Large intestine (tissue), 3 donors: ENCODE data around the gene FOXK1. TPM values are rescaled to one million over a fixed set of nuclear protein-coding genes. Genes with fewer than 3 reads are reported as not detected.
A peak's percentile ranks its signal among the peaks of the same experiment; 100 is the strongest.

ENCODE experiments used
- DNase-seq, 2 donors: peaks; one replicate each; pipeline versions ENCODE4 v3.0.0 to v3.0.0-alpha.2; 2013
- H3K27ac ChIP-seq: one replicate; pipeline ENCODE4 v1.5.1; 2013; ENCODE audit warnings: low read length
- H3K27me3 ChIP-seq: 2 replicates; pipeline ENCODE4 v1.6.1; 2013; ENCODE audit warnings: low read length; ENCODE audit not compliant: control insufficient read depth, insufficient read depth
- H3K36me3 ChIP-seq: 2 replicates; pipeline ENCODE4 v1.6.1; 2013; ENCODE audit warnings: low read length; ENCODE audit not compliant: control insufficient read depth, insufficient read depth
- H3K4me1 ChIP-seq: one replicate; pipeline ENCODE4 v1.6.1; 2013; ENCODE audit warnings: low read length; ENCODE audit not compliant: control insufficient read depth, insufficient read depth
- H3K4me3 ChIP-seq: one replicate; pipeline ENCODE4 v1.5.1; 2013; ENCODE audit warnings: low read length
- H3K9me3 ChIP-seq: one replicate; pipeline ENCODE4 v1.6.1; 2013; ENCODE audit warnings: mild to moderate bottlenecking, low read depth, low read length, moderate library complexity; ENCODE audit not compliant: control insufficient read depth
- WGBS: methylation state at CpG from one replicate; pipeline ENCODE4 v1.1.5; 2013; ENCODE audit warnings: low lambda C conversion rate; ENCODE audit not compliant: insufficient coverage; 5-methylcytosine and 5-hydroxymethylcytosine counted together
- polyA plus RNA-seq: library from polyadenylated mRNA; unstranded; fragments of 120-200 nt; gene quantifications from one replicate; pipeline ENCODE4 v1.2.1, GENCODE V29; 2013

Gene FOXK1
- polyA plus RNA-seq, 1 donor, result 11.6 TPM

DNA sequence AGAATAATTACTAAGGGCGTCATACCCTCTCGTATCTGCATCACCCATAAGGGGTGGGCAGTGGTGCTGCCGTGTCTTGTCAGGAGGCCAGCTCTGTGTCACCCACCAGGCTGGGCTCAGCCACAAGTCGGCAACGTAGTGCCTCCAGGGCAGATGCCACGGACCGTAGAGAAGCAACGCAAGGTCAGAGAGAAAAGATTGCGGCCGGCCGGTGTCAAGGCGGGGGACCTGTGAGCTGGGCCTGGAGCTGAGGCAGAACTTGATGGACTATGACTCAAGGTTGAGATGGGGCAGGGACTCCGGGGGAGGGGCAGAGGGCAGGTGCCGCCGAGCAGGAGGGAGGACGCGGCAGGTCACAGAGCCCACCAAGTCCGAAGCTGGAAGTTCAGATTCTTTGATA lies 29.5 kb downstream of the FOXK1 start:
- H3K27ac ChIP-seq, result no peak overlapping the region
- DNase-seq, result no peak
- no peak overlapping the region for H3K4me3 ChIP-seq
- H3K36me3 ChIP-seq, result peaks cover 11% of the 10 kb centered on the region
- H3K9me3 ChIP-seq, result peaks cover 5% of the 10 kb centered on the region
- no CpG with 5 or more reads among the region's 18 CpGs for WGBS
- H3K27me3 ChIP-seq, result no peaks in the 10 kb centered on the region
- peaks cover 10% of the 10 kb centered on the region for H3K4me1 ChIP-seq

GRCh38 chr7:4712281-4713182 lies 30.4 kb downstream of the FOXK1 start:
- 100% methylated on average over 1 of the region's 24 CpGs for WGBS
- peak in 1 of 2 donors; percentile 41 for DNase-seq

DNA sequence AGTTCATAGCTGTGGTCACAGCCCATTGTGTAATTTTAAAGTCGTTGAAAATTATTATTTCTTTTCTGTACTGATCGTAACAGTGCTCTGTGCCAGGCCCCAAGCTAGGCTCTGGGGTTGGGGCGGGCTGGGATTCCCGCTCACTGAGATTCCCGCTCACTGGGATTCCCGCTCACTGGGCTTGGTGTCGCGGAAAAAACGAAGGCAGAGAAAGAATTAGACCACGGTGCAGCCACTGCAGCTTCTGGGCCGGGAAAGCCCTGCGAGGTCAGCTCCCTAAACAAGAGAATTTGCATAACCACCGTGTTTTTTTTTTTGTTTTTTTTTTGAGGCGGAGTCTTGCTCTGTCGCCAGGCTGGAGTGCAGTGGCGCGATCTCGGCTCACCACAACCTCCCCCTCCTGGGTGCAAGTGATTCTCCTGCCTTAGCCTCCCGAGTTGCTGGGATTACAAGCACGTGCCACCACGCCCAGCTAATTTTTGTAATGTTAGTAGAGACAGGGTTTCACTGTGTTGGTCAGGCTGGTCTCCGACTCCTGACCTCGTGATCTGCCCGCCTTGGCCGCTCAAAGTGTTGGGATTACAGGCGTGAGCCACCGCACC lies 31.2 kb downstream of the FOXK1 start:
- H3K9me3 ChIP-seq, result peaks cover 9% of the 10 kb centered on the region
- no peak overlapping the region for H3K27ac ChIP-seq
- WGBS, result 100% methylated on average over 1 of the region's 27 CpGs
- peaks cover 4% of the 10 kb centered on the region for H3K4me1 ChIP-seq
- H3K36me3 ChIP-seq, result peaks cover 16% of the 10 kb centered on the region
- H3K27me3 ChIP-seq, result no peaks in the 10 kb centered on the region
- DNase-seq, result no peak
- H3K4me3 ChIP-seq, result no peak overlapping the region

More at GRCh38 chr7:4712281-4713182, 30.4 kb downstream of the FOXK1 start:
- Histone ChIP-seq H3K27me3 (no peaks in the 10 kb centered on the region), H3K36me3 (peaks cover 11% of the 10 kb centered on the region), H3K4me1 (peaks cover 6% of the 10 kb centered on the region), H3K27ac (no peak overlapping the region), H3K9me3 (peaks cover 9% of the 10 kb centered on the region), H3K4me3 (no peak overlapping the region)

DNA sequence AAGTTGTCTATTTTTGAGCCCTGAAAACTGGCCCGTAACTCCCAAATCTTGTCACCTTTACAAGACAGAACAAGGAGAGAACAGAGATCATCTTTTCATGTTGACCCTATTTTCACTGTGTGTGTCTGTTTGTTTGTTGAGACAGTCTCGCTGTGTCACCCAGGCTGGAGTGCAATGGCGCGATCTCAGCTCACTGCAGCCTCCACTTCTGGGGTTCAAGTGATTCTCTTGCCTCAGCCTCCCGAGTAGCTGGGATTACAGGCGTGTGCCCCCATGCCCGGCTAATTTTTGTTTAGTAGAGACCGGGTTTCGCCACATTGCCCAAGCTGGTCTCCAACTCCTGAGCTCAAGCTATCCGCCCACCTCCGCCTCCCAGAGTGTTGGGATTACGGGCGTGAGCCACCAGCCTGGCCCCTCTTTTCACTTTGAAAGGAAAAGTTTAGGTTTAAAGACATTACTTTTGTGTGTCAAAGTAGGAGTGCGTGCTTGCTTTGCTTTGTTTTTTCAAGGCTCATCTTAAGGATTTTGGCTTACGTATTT lies 32.1 kb downstream of the FOXK1 start:
- DNase-seq, result no peak

GRCh38 chr7:4714767-4715409 lies 32.8 kb downstream of the FOXK1 start:
- Histone ChIP-seq H3K4me3 (no peak overlapping the region), H3K4me1 (peaks cover 4% of the 10 kb centered on the region), H3K27ac (no peak overlapping the region)

More for the DNA sequence above, 32.1 kb downstream of the FOXK1 start:
- 88% methylated on average over 2 of the region's 15 CpGs for WGBS
- Histone ChIP-seq H3K27me3 (no peaks in the 10 kb centered on the region), H3K36me3 (peaks cover 21% of the 10 kb centered on the region), H3K27ac (no peak overlapping the region), H3K4me3 (no peak overlapping the region), H3K9me3 (peaks cover 7% of the 10 kb centered on the region), H3K4me1 (peaks cover 4% of the 10 kb centered on the region)

GRCh38 chr7:4715410-4715776 lies 33.3 kb downstream of the FOXK1 start:
- Histone ChIP-seq H3K27ac (no peak overlapping the region), H3K4me3 (no peak overlapping the region), H3K9me3 (peaks cover 4% of the 10 kb centered on the region), H3K36me3 (peaks cover 21% of the 10 kb centered on the region), H3K4me1 (peaks cover 4% of the 10 kb centered on the region), H3K27me3 (no peaks in the 10 kb centered on the region)
- no CpG with 5 or more reads among the region's 13 CpGs for WGBS
- DNase-seq, result no peak

More at GRCh38 chr7:4714767-4715409, 32.8 kb downstream of the FOXK1 start:
- Histone ChIP-seq H3K27me3 (no peaks in the 10 kb centered on the region), H3K9me3 (peaks cover 4% of the 10 kb centered on the region), H3K36me3 (peaks cover 21% of the 10 kb centered on the region)
- 100% methylated on average over 2 of the region's 26 CpGs for WGBS
- no peak for DNase-seq

DNA sequence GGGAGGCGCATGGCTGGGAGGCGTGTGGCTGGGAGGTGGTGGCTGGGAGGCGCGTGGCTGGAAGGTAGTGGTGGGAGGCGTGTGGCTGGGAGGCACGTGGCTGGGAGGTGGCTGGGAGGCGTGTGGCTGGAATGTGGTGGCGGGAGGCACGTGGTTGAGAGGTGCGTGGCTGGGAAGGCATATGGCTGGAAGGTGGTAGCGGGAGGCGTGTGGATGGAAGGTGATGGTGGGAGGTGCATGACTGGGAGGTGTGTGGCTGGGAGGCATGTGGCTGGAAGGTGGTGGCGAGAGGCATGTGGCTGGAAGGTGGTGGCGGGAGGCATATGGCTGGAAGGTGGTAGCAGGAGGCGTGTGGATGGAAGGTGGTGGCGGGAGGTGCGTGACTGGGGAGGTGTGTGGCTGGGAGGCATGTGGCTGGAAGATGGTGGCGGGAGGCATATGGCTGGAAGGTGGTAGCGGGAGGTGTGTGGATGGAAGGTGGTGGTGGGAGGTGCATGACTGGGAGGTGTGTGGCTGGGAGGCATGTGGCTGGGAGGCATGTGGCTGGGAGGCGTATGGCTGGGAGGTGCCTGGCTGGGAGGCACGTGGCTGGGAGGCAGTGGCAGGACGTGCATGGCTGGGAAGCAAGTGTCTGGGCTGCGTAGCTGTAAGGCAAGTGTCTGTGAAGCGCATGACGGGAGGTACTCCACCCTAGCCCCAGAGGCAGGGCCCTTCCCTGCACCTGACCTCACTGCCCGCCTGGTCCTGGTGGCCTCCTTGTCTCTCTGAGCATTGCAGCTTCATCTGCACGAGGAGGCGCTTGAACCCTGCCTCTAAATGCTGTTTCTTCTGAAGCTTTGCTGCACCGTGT lies 35.1 kb downstream of the FOXK1 start:
- WGBS, result 100% methylated on average over 2 of the region's 29 CpGs
- no peak overlapping the region for H3K27ac ChIP-seq
- no peak overlapping the region for H3K4me3 ChIP-seq
- DNase-seq, result no peak
- H3K9me3 ChIP-seq, result peaks cover 4% of the 10 kb centered on the region
- H3K36me3 ChIP-seq, result peaks cover 15% of the 10 kb centered on the region
- no peaks in the 10 kb centered on the region for H3K27me3 ChIP-seq
- peaks cover 4% of the 10 kb centered on the region for H3K4me1 ChIP-seq

- H3K9me3 ChIP-seq, result peaks cover 4% of the 10 kb centered on the region
- no peaks in the 10 kb centered on the region for H3K27me3 ChIP-seq
- H3K4me1 ChIP-seq, result no peaks in the 10 kb centered on the region
- WGBS, result no CpG with 5 or more reads among the region's 22 CpGs
- H3K27ac ChIP-seq, result no peak overlapping the region
- peaks cover 24% of the 10 kb centered on the region for H3K36me3 ChIP-seq
- DNase-seq, result no peak
- no peak overlapping the region for H3K4me3 ChIP-seq
Observed at GRCh38 chr7:4718075-4718474, 36.0 kb downstream of the FOXK1 start.

GRCh38 chr7:4720225-4720624 lies 38.1 kb downstream of the FOXK1 start:
- H3K9me3 ChIP-seq, result peaks cover 4% of the 10 kb centered on the region
- peaks cover 30% of the 10 kb centered on the region for H3K36me3 ChIP-seq
- H3K27ac ChIP-seq, result no peak overlapping the region
- DNase-seq, result no peak
- peaks cover 8% of the 10 kb centered on the region for H3K4me1 ChIP-seq
- H3K27me3 ChIP-seq, result no peaks in the 10 kb centered on the region
- H3K4me3 ChIP-seq, result no peak overlapping the region
- 80% methylated on average over 1 of the region's 3 CpGs for WGBS
